BLaER1 treated with 17β-estradiol and CSF1 and Interleukin-3, amounts not matched to agents 10 nM and 100 nM (cell line): ENCODE results near the gene PRDM16.

ENCODE experiments used
- H3K27ac ChIP-seq, 11 experiments: shearing (Covaris generic); formaldehyde crosslinking; 2 replicates each; pipeline ENCODE4 v1.8.1; 2022
- H3K27me3 ChIP-seq, 11 experiments: shearing (Covaris generic); formaldehyde crosslinking; 2 replicates each; pipeline ENCODE4 v1.8.1; 2022
- H3K36me3 ChIP-seq, 11 experiments: shearing (Covaris generic); formaldehyde crosslinking; 2 replicates each; pipeline ENCODE4 v1.8.1; 2022
- H3K4me1 ChIP-seq, 10 experiments: shearing (Covaris generic); formaldehyde crosslinking; 2 replicates each; pipeline ENCODE4 v1.8.1; 2022
- H3K4me2 ChIP-seq, 11 experiments: shearing (Covaris generic); formaldehyde crosslinking; 2 replicates each; pipeline ENCODE4 v1.8.1; 2022
- H3K4me3 ChIP-seq, 10 experiments: shearing (Covaris generic); formaldehyde crosslinking; 2 replicates each; pipeline ENCODE4 v1.8.1; 2022
- H3K9ac ChIP-seq, 11 experiments: shearing (Covaris generic); formaldehyde crosslinking; 2 replicates each; pipeline ENCODE4 v1.8.1; 2022
- H3K9me3 ChIP-seq, 11 experiments: shearing (Covaris generic); formaldehyde crosslinking; replicated peaks in 1 of 11; 2 replicates each; pipeline ENCODE4 v1.8.1; 2022
- H4K20me1 ChIP-seq, 11 experiments: shearing (Covaris generic); formaldehyde crosslinking; 2 replicates each; pipeline ENCODE4 v1.8.1; 2022
- Cebpa-rat ChIP-seq, 11 experiments: shearing (Covaris generic); IDR thresholded peaks; 2 replicates each; pipeline ENCODE4 v1.8.1; 2022

The PRDM16 gene

GRCh38 chr1:3289502-3289901, 220.5 kb downstream of the PRDM16 start:
- Histone ChIP-seq H3K4me2 (no peak overlapping the region), H3K9ac (no peak overlapping the region), H3K4me3 (no peak overlapping the region), H3K36me3 (no peaks in the 10 kb centered on the region), H4K20me1 (peaks cover 0 to 51% (median 0%) of the 10 kb centered on the region in 11 experiments; a peak in 10 of 22 replicates), H3K9me3 (no peaks in the 10 kb centered on the region), H3K4me1 (peaks cover 0 to 7% (median 3%) of the 10 kb centered on the region in 10 experiments; a peak in 12 of 20 replicates), H3K27ac (no peak overlapping the region), H3K27me3 (peaks cover 0 to 32% (median 12%) of the 10 kb centered on the region in 11 experiments; a peak in 14 of 22 replicates)
- TF ChIP-seq Cebpa-rat (IDR thresholded peaks at IDR 0.05), result no peak

GRCh38 chr1:3290438-3290837, 221.4 kb downstream of the PRDM16 start:
- no peak for TF ChIP-seq Cebpa-rat (IDR thresholded peaks at IDR 0.05)
- H3K36me3 ChIP-seq, result no peaks in the 10 kb centered on the region
- H3K4me3 ChIP-seq, result no peak overlapping the region
- peaks cover 0 to 51% (median 0%) of the 10 kb centered on the region in 11 experiments; a peak in 9 of 22 replicates for H4K20me1 ChIP-seq
- H3K9me3 ChIP-seq, result no peaks in the 10 kb centered on the region
- no peak overlapping the region for H3K4me2 ChIP-seq
- H3K27me3 ChIP-seq, result peaks cover 0 to 31% (median 10%) of the 10 kb centered on the region in 11 experiments; a peak in 13 of 22 replicates
- H3K27ac ChIP-seq, result no peak overlapping the region
- H3K9ac ChIP-seq, result no peak overlapping the region
- H3K4me1 ChIP-seq, result peaks cover 0 to 16% (median 13%) of the 10 kb centered on the region in 10 experiments; a peak in 17 of 20 replicates

- peaks cover 0 to 53% (median 0%) of the 10 kb centered on the region in 11 experiments; a peak in 9 of 22 replicates for H4K20me1 ChIP-seq
- no peaks in the 10 kb centered on the region for H3K9me3 ChIP-seq
- TF ChIP-seq Cebpa-rat (IDR thresholded peaks at IDR 0.05), result no peak
- H3K27me3 ChIP-seq, result peaks cover 0 to 28% (median 9%) of the 10 kb centered on the region in 11 experiments; a peak in 9 of 22 replicates
- H3K4me3 ChIP-seq, result no peak overlapping the region
- peaks cover 0 to 21% (median 17%) of the 10 kb centered on the region in 10 experiments; a peak in 17 of 20 replicates for H3K4me1 ChIP-seq
- H3K36me3 ChIP-seq, result no peaks in the 10 kb centered on the region
- H3K9ac ChIP-seq, result no peak overlapping the region
- no peak overlapping the region for H3K27ac ChIP-seq
- H3K4me2 ChIP-seq, result no peak overlapping the region
These were observed 221.9 kb downstream of the PRDM16 start for GRCh38 chr1:3290915-3291314.

GRCh38 chr1:3292051-3292722, 223.2 kb downstream of the PRDM16 start:
- Histone ChIP-seq H3K27ac (no peak overlapping the region), H4K20me1 (peaks cover 0 to 63% (median 0%) of the 10 kb centered on the region in 11 experiments; a peak in 9 of 22 replicates), H3K4me2 (no peak overlapping the region), H3K4me1 (peaks cover 0 to 23% (median 19%) of the 10 kb centered on the region in 10 experiments; a peak in 17 of 20 replicates), H3K9ac (no peak overlapping the region), H3K4me3 (no peak overlapping the region), H3K27me3 (peaks cover 0 to 22% (median 6%) of the 10 kb centered on the region in 11 experiments; a peak in 9 of 22 replicates), H3K9me3 (no peaks in the 10 kb centered on the region), H3K36me3 (no peaks in the 10 kb centered on the region)
- TF ChIP-seq Cebpa-rat (IDR thresholded peaks at IDR 0.05), result no peak

- Histone ChIP-seq H4K20me1 (peaks cover 0 to 59% (median 0%) of the 10 kb centered on the region in 11 experiments; a peak in 9 of 22 replicates), H3K27me3 (peaks cover 0 to 22% (median 6%) of the 10 kb centered on the region in 11 experiments; a peak in 9 of 22 replicates), H3K9me3 (no peaks in the 10 kb centered on the region), H3K4me1 (peaks cover 0 to 23% (median 19%) of the 10 kb centered on the region in 10 experiments; a peak in 17 of 20 replicates), H3K4me2 (no peak overlapping the region), H3K4me3 (no peak overlapping the region), H3K9ac (no peak overlapping the region), H3K36me3 (no peaks in the 10 kb centered on the region), H3K27ac (no peak overlapping the region)
- TF ChIP-seq Cebpa-rat (IDR thresholded peaks at IDR 0.05), result no peak
These were observed 224.0 kb downstream of the PRDM16 start for GRCh38 chr1:3292868-3293562.

GRCh38 chr1:3293563-3294080, 224.6 kb downstream of the PRDM16 start:
- Histone ChIP-seq H3K4me1 (peaks cover 0 to 23% (median 19%) of the 10 kb centered on the region in 10 experiments; a peak in 17 of 20 replicates), H3K27me3 (peaks cover 0 to 25% (median 7%) of the 10 kb centered on the region in 11 experiments; a peak in 9 of 22 replicates), H3K9ac (no peak overlapping the region), H3K36me3 (no peaks in the 10 kb centered on the region), H3K4me3 (no peak overlapping the region), H3K27ac (no peak overlapping the region), H3K9me3 (no peaks in the 10 kb centered on the region), H3K4me2 (no peak overlapping the region), H4K20me1 (peaks cover 0 to 53% (median 0%) of the 10 kb centered on the region in 11 experiments; a peak in 9 of 22 replicates)
- TF ChIP-seq Cebpa-rat (IDR thresholded peaks at IDR 0.05), result no peak

- no peak overlapping the region for H3K9ac ChIP-seq
- TF ChIP-seq Cebpa-rat (IDR thresholded peaks at IDR 0.05), result no peak
- no peak overlapping the region for H3K4me3 ChIP-seq
- H3K4me2 ChIP-seq, result peak overlapping the region in 8 of 11 experiments; percentile 63 to 85 (median 75); a peak in 14 of 22 replicates
- H4K20me1 ChIP-seq, result peaks cover 0 to 45% (median 0%) of the 10 kb centered on the region in 11 experiments; a peak in 8 of 22 replicates
- peaks cover 0 to 22% (median 9%) of the 10 kb centered on the region in 11 experiments; a peak in 9 of 22 replicates for H3K27me3 ChIP-seq
- no peak overlapping the region for H3K27ac ChIP-seq
- no peaks in the 10 kb centered on the region for H3K9me3 ChIP-seq
- peaks cover 0 to 23% (median 19%) of the 10 kb centered on the region in 10 experiments; a peak in 17 of 20 replicates for H3K4me1 ChIP-seq
- H3K36me3 ChIP-seq, result no peaks in the 10 kb centered on the region
These were observed 225.4 kb downstream of the PRDM16 start for GRCh38 chr1:3294450-3294849.

- Histone ChIP-seq H4K20me1 (peaks cover 0 to 33% (median 0%) of the 10 kb centered on the region in 11 experiments; a peak in 7 of 22 replicates), H3K27me3 (peaks cover 0 to 22% (median 9%) of the 10 kb centered on the region in 11 experiments; a peak in 8 of 22 replicates), H3K36me3 (no peaks in the 10 kb centered on the region), H3K4me3 (no peak overlapping the region), H3K9me3 (no peaks in the 10 kb centered on the region), H3K4me1 (peaks cover 0 to 23% (median 19%) of the 10 kb centered on the region in 10 experiments; a peak in 17 of 20 replicates), H3K9ac (no peak overlapping the region), H3K27ac (no peak overlapping the region), H3K4me2 (peak overlapping the region in 9 of 11 experiments; percentile 11 to 85 (median 70); a peak in 15 of 22 replicates)
- no peak for TF ChIP-seq Cebpa-rat (IDR thresholded peaks at IDR 0.05)
These were observed 226.8 kb downstream of the PRDM16 start for GRCh38 chr1:3295846-3296245.
